ENCODE measurements around the gene VPS72. TPM values are rescaled to one million over a fixed set of nuclear protein-coding genes. Genes with fewer than 3 reads are reported as not detected.
A peak's percentile ranks its signal among the peaks of the same experiment; 100 is the strongest.
"Not testable (repeated sequence)": the region's sequence is repeated elsewhere in the genome, so short reads cannot be mapped to it uniquely, and the experiment has no call there.

The VPS72 gene
- total and polyA plus RNA-seq, 9 of the 15 experiments (the other 6 are each of a cell fraction or from before 2014, with no cell fraction given): 7.2 to 131 (median 75.7) TPM

GRCh38 chr1:151194894-151195594, 5.0 kb upstream of the VPS72 start:
- in situ Hi-C loops (cut with MboI); FAIRE-seq; H4K20me1 ChIP-seq (replicated peaks; ENCODE audit: control insufficient read depth, insufficient read depth, low read length); BruUV-seq (replicated peaks); H3K4me3 ChIP-seq; H3K9ac ChIP-seq (ENCODE audit: insufficient read depth in 1 of 2, low read depth in 2 of 2, low read length in 2 of 2); H3K36me3 ChIP-seq (ENCODE audit: control insufficient read depth, insufficient read depth, low read length); H3K27ac ChIP-seq (ENCODE audit: extremely low read depth, low read depth, low read length); H2AFZ ChIP-seq (ENCODE audit: low read depth, low read length); H3K9me3 ChIP-seq (replicated peaks; ENCODE audit: control insufficient read depth, insufficient read depth, low read depth, low read length); H3K4me2 ChIP-seq (ENCODE audit: insufficient read depth, low read length); ATAC-seq; H3K27me3 ChIP-seq (ENCODE audit: control insufficient read depth in 2 of 2, insufficient read depth in 2 of 2, low read length in 2 of 2); H3K9me1 ChIP-seq (ENCODE audit: control insufficient read depth, insufficient read depth, low read length); DNase-seq (ENCODE audit: extremely low read depth in 1 of 4, low spot score in 3 of 4): not testable (repeated sequence)
- peaks cover 16% of the 10 kb centered on the region for H3K79me2 ChIP-seq (ENCODE audit: control insufficient read depth, insufficient read depth, low read length)
- CTCF ChIA-PET (ENCODE audit: low intra/inter-chr PET ratio): interaction anchor here (1.7 kb wide), 1 partner anchor 57 kb away, joined by 8 read pairs; no protein-coding TSS in a partner anchor
- POLR2A ChIA-PET: interaction anchor here (0.7 kb wide), 1 partner anchor 594 kb away, joined by 3 read pairs; no protein-coding TSS in a partner anchor
- intact Hi-C loops (cut with micrococcal nuclease): loop anchor here (5.0 to 10.0 kb wide), 2 partner anchors 190 to 542 kb away; no protein-coding TSS in a partner anchor
- TF ChIP-seq, protein P1, sequence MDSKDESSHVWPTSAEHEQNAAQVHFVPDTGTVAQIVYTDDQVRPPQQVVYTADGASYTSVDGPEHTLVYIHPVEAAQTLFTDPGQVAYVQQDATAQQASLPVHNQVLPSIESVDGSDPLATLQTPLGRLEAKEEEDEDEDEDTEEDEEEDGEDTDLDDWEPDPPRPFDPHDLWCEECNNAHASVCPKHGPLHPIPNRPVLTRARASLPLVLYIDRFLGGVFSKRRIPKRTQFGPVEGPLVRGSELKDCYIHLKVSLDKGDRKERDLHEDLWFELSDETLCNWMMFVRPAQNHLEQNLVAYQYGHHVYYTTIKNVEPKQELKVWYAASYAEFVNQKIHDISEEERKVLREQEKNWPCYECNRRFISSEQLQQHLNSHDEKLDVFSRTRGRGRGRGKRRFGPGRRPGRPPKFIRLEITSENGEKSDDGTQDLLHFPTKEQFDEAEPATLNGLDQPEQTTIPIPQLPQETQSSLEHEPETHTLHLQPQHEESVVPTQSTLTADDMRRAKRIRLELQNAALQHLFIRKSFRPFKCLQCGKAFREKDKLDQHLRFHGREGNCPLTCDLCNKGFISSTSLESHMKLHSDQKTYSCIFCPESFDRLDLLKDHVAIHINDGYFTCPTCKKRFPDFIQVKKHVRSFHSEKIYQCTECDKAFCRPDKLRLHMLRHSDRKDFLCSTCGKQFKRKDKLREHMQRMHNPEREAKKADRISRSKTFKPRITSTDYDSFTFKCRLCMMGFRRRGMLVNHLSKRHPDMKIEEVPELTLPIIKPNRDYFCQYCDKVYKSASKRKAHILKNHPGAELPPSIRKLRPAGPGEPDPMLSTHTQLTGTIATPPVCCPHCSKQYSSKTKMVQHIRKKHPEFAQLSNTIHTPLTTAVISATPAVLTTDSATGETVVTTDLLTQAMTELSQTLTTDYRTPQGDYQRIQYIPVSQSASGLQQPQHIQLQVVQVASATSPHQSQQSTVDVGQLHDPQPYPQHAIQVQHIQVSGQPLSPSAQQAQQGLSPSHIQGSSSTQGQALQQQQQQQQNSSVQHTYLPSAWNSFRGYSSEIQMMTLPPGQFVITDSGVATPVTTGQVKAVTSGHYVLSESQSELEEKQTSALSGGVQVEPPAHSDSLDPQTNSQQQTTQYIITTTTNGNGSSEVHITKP (IDR thresholded peaks at IDR 0.05; ENCODE audit: partially characterized antibody): peak; percentile 52
- peak; percentile 56 for TF ChIP-seq EGR1 (conservative IDR thresholded peaks at IDR 0.05)
- H3K4me1 ChIP-seq (replicated peaks in 1 of 2; ENCODE audit: control insufficient read depth in 2 of 2, insufficient read depth in 2 of 2, low read length in 2 of 2): peaks cover 14 to 19% of the 10 kb centered on the region in 2 experiments; a peak in 4 of 5 replicates
- 79% methylated on average over 17 of the region's 17 CpGs for WGBS (ENCODE audit: insufficient coverage, low coverage, missing lambda C conversion rate)

All from K562 (cell line).